Heart right ventricle (tissue), 16 donors: Measurements from ENCODE around the gene EGFR. TPM values are rescaled to one million over a fixed set of nuclear protein-coding genes. Genes with fewer than 3 reads are reported as not detected.

ENCODE experiments used
- ATAC-seq, 8 donors: fragments of 200-7000 bp; cut with Tn5 transposase; one replicate each; pipeline ENCODE4 v1.9.1; 2020; ENCODE audit warnings: mild to moderate bottlenecking in 8 of 8, moderate library complexity in 8 of 8, moderate number of reproducible peaks in 1 of 8
- DNase-seq, 2 donors: peaks; one replicate each; pipeline ENCODE4 v3.0.0-alpha.2; 2020
- H3K27ac ChIP-seq, 10 donors: fragments of 200-600 bp; sonication (generic) in 2 of 10; one replicate each; pipeline versions ENCODE4 v1.5.0 to v1.8.0; 2020 to 2022; ENCODE audit warnings: mild to moderate bottlenecking in 3 of 10
- H3K27me3 ChIP-seq, 7 donors: fragments of 200-600 bp; one replicate each; pipeline ENCODE4 v1.8.0; 2021 to 2022; ENCODE audit warnings: mild to moderate bottlenecking in 2 of 7
- H3K36me3 ChIP-seq, 9 donors: fragments of 200-600 bp; sonication (generic) in 1 of 9; one replicate each; pipeline versions ENCODE4 v1.5.0 to v1.8.0; 2020 to 2022; ENCODE audit warnings: mild to moderate bottlenecking in 2 of 9
- H3K4me1 ChIP-seq, 9 donors: fragments of 200-600 bp; sonication (generic) in 1 of 9; one replicate each; pipeline versions ENCODE4 v1.5.0 to v1.8.0; 2020 to 2022; ENCODE audit warnings: mild to moderate bottlenecking in 4 of 9
- H3K4me3 ChIP-seq, 10 donors: fragments of 200-600 bp; sonication (generic) in 2 of 10; one replicate each; pipeline versions ENCODE4 v1.5.0 to v1.8.0; 2020 to 2022; ENCODE audit warnings: mild to moderate bottlenecking in 7 of 10, moderate library complexity in 2 of 10
- H3K9me3 ChIP-seq, 11 donors: fragments of 200-600 bp in 10 of 11; sonication (generic) in 2 of 11; one replicate each; pipeline versions ENCODE4 v1.5.0 to v1.8.0; 2013 to 2022; ENCODE audit warnings: mild to moderate bottlenecking in 2 of 11, control low read depth in 1 of 11, moderate library complexity in 1 of 11
- CTCF ChIP-seq, 9 donors: fragments of 200-600 bp; sonication (generic) in 2 of 9; IDR thresholded peaks; one replicate each; pipeline versions ENCODE4 v1.5.0 to v1.8.0; 2021 to 2022; ENCODE audit warnings: antibody characterized with exemption in 9 of 9, mild to moderate bottlenecking in 5 of 9, moderate library complexity in 1 of 9
- WGBS, 2 donors: extraction: QIAGEN DNeasy Blood & Tissue Kit; methylation state at CpG; one replicate each; pipeline ENCODE4 v1.1.7; 2013; ENCODE audit warnings: inconsistent platforms in 1 of 2; 5-methylcytosine and 5-hydroxymethylcytosine counted together
- intact Hi-C, 10 donors: fragments of 100-400 bp; cut with DNase I; formaldehyde crosslinking; loops; one replicate each; pipeline versions ENCODE4 v1.11.1 to v1.14.2; 2022
- polyA plus RNA-seq, 2 donors: library from polyadenylated mRNA; stranded (reverse); fragments of 200-250 nt; gene quantifications; one replicate each; pipeline ENCODE4 v1.2.3, GENCODE V29; 2013
- total RNA-seq, 10 donors: library from RNA; stranded (reverse); fragmentation: NEBNext Ultra II Directional in 3 of 10; extraction: Animal tissue kit (Norgen Biotek cat#: 25700) in 3 of 10; gene quantifications; one replicate each; pipeline versions ENCODE4 v1.2.1 to v1.2.4, GENCODE V29; 2021 to 2023
- donor health status: Arrhythmogenic right ventricular cardiomyopathy.
- donor health status: ischemic (EF 13 %, LVEDD 7.1; RV severe dilation, severe dysfunction).
- donor health status: healthy with polysubstance abuse.
- donor health status: DM: no; HTN: yes; CAD: no.
- donor health status: DM: no; HTN: no; CAD: no.
- donor health status: ischemic (EF 25% LVEDD 6.9; RV normal size, moderate dysfunction).
- donor health status: ischemic (EF 25% LVEDD 5.7; RV mildly dilated, moderate dysfunction).
- donor health status: healthy.
- donor health status: DM: yes; HTN: yes; CAD: no.
- donor health status: Ischemic cardiomyopathy.
- donor health status: ischemic (EF 35%, LVEDD 5.7; RV mildly dilated, moderate dysfunction).
- donor health status: nonischemic (EF 11% LVEDD 7.7; RV severe dilation, severe dysfunction).
- donor health status: DM: yes; HTN: yes; CAD: no.
- donor health status: PGD.
- donor health status: ischemic (EF 29% LVEDD 5.4; RV normal size, mild dysfunction).
- donor health status: nonischemic (EF 23%, LVEDD 6.1; RV moderate dilation, normal function).

EGFR gene
- total and polyA plus RNA-seq, 12 donors, result 1.9 to 13.5 (median 7.6) TPM

DNA sequence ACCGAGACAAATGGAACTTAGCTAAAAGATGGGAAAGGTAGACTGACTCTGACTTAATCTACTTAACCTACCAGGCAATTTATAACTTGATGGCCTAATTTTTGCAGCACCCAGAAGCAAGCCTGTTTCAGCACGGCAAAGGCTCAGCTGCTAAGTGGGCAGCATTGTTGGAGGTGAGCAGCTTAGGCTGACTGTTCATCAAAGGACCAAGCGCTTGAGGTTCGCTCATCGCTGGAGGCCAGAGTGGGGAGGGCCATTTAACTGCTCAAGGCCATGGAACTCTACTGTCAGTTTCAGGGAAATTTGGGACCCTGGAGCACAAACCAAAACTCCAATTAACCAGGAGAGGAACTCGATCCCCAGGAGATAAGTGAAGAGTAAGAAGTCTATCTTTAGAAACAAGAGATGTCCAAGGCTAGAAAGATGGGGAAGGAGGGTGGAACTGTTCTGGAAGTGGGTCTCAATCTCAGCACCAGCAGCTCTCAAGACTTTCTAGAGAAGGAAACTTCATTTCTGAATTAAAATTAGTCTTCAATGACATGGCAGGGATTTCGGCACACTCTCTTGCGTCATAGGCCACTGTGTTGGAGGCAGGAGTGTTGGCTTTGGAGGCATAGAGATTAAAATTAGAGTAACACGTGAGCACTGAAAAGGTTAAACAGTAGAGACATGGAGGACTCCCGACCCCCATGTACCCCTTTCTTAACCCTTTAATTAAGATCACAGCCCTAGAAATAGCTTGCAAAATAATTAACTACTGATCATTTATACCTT lies 43.1 kb downstream of the EGFR start:
- Histone ChIP-seq H3K9me3 (no peaks in the 10 kb centered on the region), H3K27ac (peak overlapping the region in 1 of 10 donors; percentile 15), H3K4me3 (no peak overlapping the region), H3K36me3 (no peaks in the 10 kb centered on the region), H3K27me3 (no peaks in the 10 kb centered on the region), H3K4me1 (peaks cover 0 to 62% (median 34%) of the 10 kb centered on the region in 9 donors)
- DNase-seq (no peak), ATAC-seq (no peak)
- no peak for TF ChIP-seq CTCF (IDR thresholded peaks at IDR 0.05)
- 81 to 86% methylated on average over 10 of the region's 10 CpGs for WGBS, 2 donors
- intact Hi-C loops, result loop anchor here in 1 of 10 donors (5.0 kb wide), 1 partner anchor 35 kb away; no protein-coding TSS in a partner anchor

DNA sequence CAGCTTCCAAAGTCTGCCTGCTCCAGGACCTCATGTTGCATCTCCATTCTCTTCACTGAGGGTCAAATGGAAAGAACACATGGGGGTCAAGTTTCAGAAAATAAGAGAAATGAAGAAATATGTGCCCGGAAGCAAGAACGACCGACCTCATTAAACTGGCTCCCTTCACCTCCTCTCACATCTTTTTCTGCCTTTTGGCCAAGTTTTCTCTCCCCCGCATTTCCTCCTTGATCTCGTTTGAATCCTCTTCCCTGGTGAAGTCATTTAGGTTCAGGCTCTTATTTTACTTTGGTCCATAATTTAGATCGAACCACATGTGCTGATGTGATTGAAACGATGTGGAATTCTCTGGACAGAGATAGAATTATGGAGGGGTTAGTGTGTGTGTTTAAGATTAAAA lies 44.2 kb downstream of the EGFR start:
- Histone ChIP-seq H3K4me3 (no peak overlapping the region), H3K9me3 (no peaks in the 10 kb centered on the region), H3K4me1 (peaks cover 0 to 64% (median 35%) of the 10 kb centered on the region in 9 donors), H3K36me3 (no peaks in the 10 kb centered on the region), H3K27me3 (no peaks in the 10 kb centered on the region), H3K27ac (no peak overlapping the region)
- intact Hi-C loops, result loop anchor here in 1 of 10 donors (5.0 kb wide), 1 partner anchor 36 kb away; no protein-coding TSS in a partner anchor
- no peak for DNase-seq
- no peak for TF ChIP-seq CTCF (IDR thresholded peaks at IDR 0.05)
- WGBS, 2 donors, result 71 to 78% methylated on average over 7 of the region's 7 CpGs
- ATAC-seq, result no peak

- Histone ChIP-seq H3K27ac (peak overlapping the region in 1 of 10 donors; percentile 34), H3K9me3 (no peaks in the 10 kb centered on the region), H3K4me1 (peaks cover 0 to 64% (median 35%) of the 10 kb centered on the region in 9 donors), H3K36me3 (no peaks in the 10 kb centered on the region), H3K27me3 (no peaks in the 10 kb centered on the region), H3K4me3 (no peak overlapping the region)
- 91 to 93% methylated on average over 5 of the region's 5 CpGs for WGBS, 2 donors
- DNase-seq (no peak), ATAC-seq (no peak)
- intact Hi-C loops, result loop anchor here in 1 of 10 donors (5.0 kb wide), 1 partner anchor 36 kb away; no protein-coding TSS in a partner anchor
- TF ChIP-seq CTCF (IDR thresholded peaks at IDR 0.05), result no peak
These were observed 44.8 kb downstream of the EGFR start for GRCh38 chr7:55063633-55064032.

DNA sequence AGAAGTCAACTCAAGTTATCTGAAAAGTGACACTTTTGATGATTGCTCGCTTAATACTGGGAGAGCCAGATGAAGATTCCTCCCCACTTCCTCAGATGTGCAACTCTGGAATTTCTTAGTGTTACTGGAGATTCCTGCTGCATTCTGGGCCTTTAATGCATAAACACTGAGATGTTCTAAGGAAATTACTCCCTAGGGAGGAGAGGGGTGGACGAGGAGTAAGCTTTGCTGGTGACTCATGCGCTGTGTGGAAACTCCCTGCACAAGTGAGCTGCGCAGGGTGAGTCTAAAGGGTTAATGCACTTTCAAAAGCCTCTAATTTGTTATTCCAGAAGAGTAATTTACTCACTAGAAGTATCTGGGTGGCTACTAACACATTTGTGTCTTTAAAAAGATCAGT lies 46.3 kb downstream of the EGFR start:
- H3K4me1 ChIP-seq, result peaks cover 0 to 59% (median 35%) of the 10 kb centered on the region in 9 donors
- ATAC-seq, result peak; percentile 54 to 77 (median 72)
- peak overlapping the region in 8 of 10 donors; percentile 36 to 82 (median 68) for H3K27ac ChIP-seq
- intact Hi-C loops, result no loop called here
- H3K9me3 ChIP-seq, result no peaks in the 10 kb centered on the region
- no peak overlapping the region for H3K4me3 ChIP-seq
- TF ChIP-seq CTCF (IDR thresholded peaks at IDR 0.05), result no peak
- no peaks in the 10 kb centered on the region for H3K27me3 ChIP-seq
- 43 to 62% methylated on average over 4 of the region's 4 CpGs for WGBS, 2 donors
- no peak for DNase-seq
- H3K36me3 ChIP-seq, result no peaks in the 10 kb centered on the region
